Measurements from ENCODE around the gene SCO1. TPM values are rescaled to one million over a fixed set of nuclear protein-coding genes. Genes with fewer than 3 reads are reported as not detected.

Gene SCO1
- 10 to 100 TPM; 15.4 to 29.6 (median 24.1) TPM for total RNA-seq

GRCh38 chr17:10697092-10698081 is at the start of gene SCO1, which contains the start of gene ADPRM:
Gene SCO1 (minus strand): TSS chr17:10697533. CDS start chr17:10697507, 26 bp downstream.
Gene ADPRM (plus strand): TSS chr17:10697594. CDS start chr17:10704927, 7,333 bp downstream.
- Histone ChIP-seq H3K27ac (peak within 1 kb of the TSS; percentile 92 to 98 (median 96)), H3K9me3 (no peaks in the 10 kb centered on the region), H3K4me3 (peak within 1 kb of the TSS; percentile 78 to 93), H3K4me1 (peaks cover 5 to 45% (median 8%) of the 10 kb centered on the region in 3 donors), H3K36me3 (peaks cover 3 to 32% of the 10 kb centered on the region in 2 donors), H3K27me3 (no peaks in the 10 kb centered on the region)
- peak; percentile 98 for ATAC-seq
- WGBS, 2 donors (ENCODE audit: low coverage in 1 of 2), result 0% methylated on average over 6 to 7 of the region's 84 CpGs
- TF ChIP-seq POLR2AphosphoS5 (IDR thresholded peaks at IDR 0.05) (peak; percentile 93), CTCF (IDR thresholded peaks at IDR 0.05) (peak in 3 of 4 experiments; percentile 15 to 63 (median 38)), EP300 (IDR thresholded peaks at IDR 0.05) (no peak), POLR2A (IDR thresholded peaks at IDR 0.05) (peak; percentile 78 to 87)

GRCh38 chr17:10745231-10745630 is 47.9 kb upstream of the SCO1 start:
- no peaks in the 10 kb centered on the region for H3K36me3 ChIP-seq
- WGBS, 2 donors (ENCODE audit: low coverage in 1 of 2), result 66 to 72% methylated on average over 4 to 6 of the region's 6 CpGs

GRCh38 chr17:10744501-10745000 is 47.2 kb upstream of the SCO1 start:
- Histone ChIP-seq H3K36me3 (no peaks in the 10 kb centered on the region), H3K27ac (no peak overlapping the region)

More at GRCh38 chr17:10745231-10745630, 47.9 kb upstream of the SCO1 start:
- Histone ChIP-seq H3K27me3 (no peaks in the 10 kb centered on the region), H3K27ac (peak overlapping the region in 1 of 4 donors; percentile 25), H3K9me3 (no peaks in the 10 kb centered on the region), H3K4me1 (peaks cover 0 to 17% (median 0%) of the 10 kb centered on the region in 3 donors), H3K4me3 (no peak overlapping the region)
- TF ChIP-seq CTCF (IDR thresholded peaks at IDR 0.05) (no peak), POLR2A (IDR thresholded peaks at IDR 0.05) (no peak), POLR2AphosphoS5 (IDR thresholded peaks at IDR 0.05) (no peak), EP300 (IDR thresholded peaks at IDR 0.05) (no peak)
- ATAC-seq, result peak; percentile 45

GRCh38 chr17:10743316-10744009 is 46.1 kb upstream of the SCO1 start:
- Histone ChIP-seq H3K27me3 (no peaks in the 10 kb centered on the region), H3K4me1 (peaks cover 0 to 19% (median 0%) of the 10 kb centered on the region in 3 donors), H3K4me3 (no peak overlapping the region), H3K36me3 (no peaks in the 10 kb centered on the region), H3K9me3 (no peaks in the 10 kb centered on the region), H3K27ac (peak overlapping the region in 3 of 4 donors; percentile 49 to 62 (median 59))
- TF ChIP-seq POLR2AphosphoS5 (IDR thresholded peaks at IDR 0.05) (peak; percentile 46), CTCF (IDR thresholded peaks at IDR 0.05) (no peak)
- peak; percentile 91 for ATAC-seq
- 46 to 63% methylated on average over 5 to 8 of the region's 8 CpGs for WGBS, 2 donors (ENCODE audit: low coverage in 1 of 2)

More at GRCh38 chr17:10744501-10745000, 47.2 kb upstream of the SCO1 start:
- Histone ChIP-seq H3K4me3 (no peak overlapping the region), H3K27me3 (no peaks in the 10 kb centered on the region), H3K9me3 (no peaks in the 10 kb centered on the region), H3K4me1 (peaks cover 0 to 17% (median 0%) of the 10 kb centered on the region in 3 donors)
- TF ChIP-seq POLR2AphosphoS5 (IDR thresholded peaks at IDR 0.05) (no peak), CTCF (IDR thresholded peaks at IDR 0.05) (no peak), POLR2A (IDR thresholded peaks at IDR 0.05) (no peak), EP300 (IDR thresholded peaks at IDR 0.05) (no peak)
- WGBS, 2 donors (ENCODE audit: low coverage in 1 of 2), result 51 to 56% methylated on average over 6 of the region's 7 CpGs
- ATAC-seq, result no peak

Data from gastroesophageal sphincter (tissue), 4 donors.